ENCODE measurements around the gene RAB14. TPM values are rescaled to one million over a fixed set of nuclear protein-coding genes. Genes with fewer than 3 reads are reported as not detected.

The RAB14 gene
- total and polyA plus RNA-seq, 2 experiments from 2014 or later: 22.8 to 31.0 TPM

- Histone ChIP-seq H3K79me2 (replicated peaks; ENCODE audit: insufficient read depth) (peaks cover 84% of the 10 kb centered on the region), H3K36me3 (ENCODE audit: insufficient read depth) (no peaks in the 10 kb centered on the region), H3K27me3 (ENCODE audit: insufficient read depth) (no peaks in the 10 kb centered on the region), H3K27ac (ENCODE audit: low read depth) (no peak overlapping the region), H3K9me2 (ENCODE audit: insufficient read depth) (no peaks in the 10 kb centered on the region), H3K4me1 (ENCODE audit: insufficient read depth) (no peaks in the 10 kb centered on the region), H3F3A (replicated peaks; ENCODE audit: low read depth) (no peaks in the 10 kb centered on the region), H4K20me1 (replicated peaks; ENCODE audit: insufficient read depth) (peaks cover 9% of the 10 kb centered on the region), H2AFZ (no peak overlapping the region), H3K4me2 (no peak overlapping the region), H3K4me3 (no peak overlapping the region)
- no peak for DNase-seq (ENCODE audit: low spot score)
- no peak for ATAC-seq
- H3K36me3 Mint-ChIP-seq (ENCODE audit: low read depth): no peaks in the 10 kb centered on the region; the same call in 2 of the 3 replicates
- no peaks in the 10 kb centered on the region for H3K9me3 Mint-ChIP-seq
- H3K4me3 Mint-ChIP-seq: no peak overlapping the region
- peaks cover 2% of the 10 kb centered on the region; the same call in 1 of the 3 replicates for H3K4me1 Mint-ChIP-seq
- no peaks in the 10 kb centered on the region for H3K27me3 Mint-ChIP-seq (ENCODE audit: insufficient read depth, low read depth, poor library complexity)
- H3K27ac Mint-ChIP-seq: no peak overlapping the region
- TF ChIP-seq CREB1 (CRISPR knock-in tag; IDR thresholded peaks at IDR 0.05; ENCODE audit: low read depth) (no peak), NANOG (IDR thresholded peaks at IDR 0.05; ENCODE audit: borderline replicate concordance) (no peak), EZH2 (IDR thresholded peaks at IDR 0.05; ENCODE audit: low read depth, unreplicated experiment) (no peak), ETS1 (IDR thresholded peaks at IDR 0.05) (no peak), JUNB (IDR thresholded peaks at IDR 0.05; ENCODE audit: unreplicated experiment) (no peak), ZNF331 (CRISPR knock-in tag; IDR thresholded peaks at IDR 0.05; ENCODE audit: low read depth) (no peak), EZH2phosphoT487 (IDR thresholded peaks at IDR 0.05; ENCODE audit: unreplicated experiment) (no peak), ZNF114 (CRISPR knock-in tag; IDR thresholded peaks at IDR 0.05) (no peak)
- TF ChIP-seq, protein P1, sequence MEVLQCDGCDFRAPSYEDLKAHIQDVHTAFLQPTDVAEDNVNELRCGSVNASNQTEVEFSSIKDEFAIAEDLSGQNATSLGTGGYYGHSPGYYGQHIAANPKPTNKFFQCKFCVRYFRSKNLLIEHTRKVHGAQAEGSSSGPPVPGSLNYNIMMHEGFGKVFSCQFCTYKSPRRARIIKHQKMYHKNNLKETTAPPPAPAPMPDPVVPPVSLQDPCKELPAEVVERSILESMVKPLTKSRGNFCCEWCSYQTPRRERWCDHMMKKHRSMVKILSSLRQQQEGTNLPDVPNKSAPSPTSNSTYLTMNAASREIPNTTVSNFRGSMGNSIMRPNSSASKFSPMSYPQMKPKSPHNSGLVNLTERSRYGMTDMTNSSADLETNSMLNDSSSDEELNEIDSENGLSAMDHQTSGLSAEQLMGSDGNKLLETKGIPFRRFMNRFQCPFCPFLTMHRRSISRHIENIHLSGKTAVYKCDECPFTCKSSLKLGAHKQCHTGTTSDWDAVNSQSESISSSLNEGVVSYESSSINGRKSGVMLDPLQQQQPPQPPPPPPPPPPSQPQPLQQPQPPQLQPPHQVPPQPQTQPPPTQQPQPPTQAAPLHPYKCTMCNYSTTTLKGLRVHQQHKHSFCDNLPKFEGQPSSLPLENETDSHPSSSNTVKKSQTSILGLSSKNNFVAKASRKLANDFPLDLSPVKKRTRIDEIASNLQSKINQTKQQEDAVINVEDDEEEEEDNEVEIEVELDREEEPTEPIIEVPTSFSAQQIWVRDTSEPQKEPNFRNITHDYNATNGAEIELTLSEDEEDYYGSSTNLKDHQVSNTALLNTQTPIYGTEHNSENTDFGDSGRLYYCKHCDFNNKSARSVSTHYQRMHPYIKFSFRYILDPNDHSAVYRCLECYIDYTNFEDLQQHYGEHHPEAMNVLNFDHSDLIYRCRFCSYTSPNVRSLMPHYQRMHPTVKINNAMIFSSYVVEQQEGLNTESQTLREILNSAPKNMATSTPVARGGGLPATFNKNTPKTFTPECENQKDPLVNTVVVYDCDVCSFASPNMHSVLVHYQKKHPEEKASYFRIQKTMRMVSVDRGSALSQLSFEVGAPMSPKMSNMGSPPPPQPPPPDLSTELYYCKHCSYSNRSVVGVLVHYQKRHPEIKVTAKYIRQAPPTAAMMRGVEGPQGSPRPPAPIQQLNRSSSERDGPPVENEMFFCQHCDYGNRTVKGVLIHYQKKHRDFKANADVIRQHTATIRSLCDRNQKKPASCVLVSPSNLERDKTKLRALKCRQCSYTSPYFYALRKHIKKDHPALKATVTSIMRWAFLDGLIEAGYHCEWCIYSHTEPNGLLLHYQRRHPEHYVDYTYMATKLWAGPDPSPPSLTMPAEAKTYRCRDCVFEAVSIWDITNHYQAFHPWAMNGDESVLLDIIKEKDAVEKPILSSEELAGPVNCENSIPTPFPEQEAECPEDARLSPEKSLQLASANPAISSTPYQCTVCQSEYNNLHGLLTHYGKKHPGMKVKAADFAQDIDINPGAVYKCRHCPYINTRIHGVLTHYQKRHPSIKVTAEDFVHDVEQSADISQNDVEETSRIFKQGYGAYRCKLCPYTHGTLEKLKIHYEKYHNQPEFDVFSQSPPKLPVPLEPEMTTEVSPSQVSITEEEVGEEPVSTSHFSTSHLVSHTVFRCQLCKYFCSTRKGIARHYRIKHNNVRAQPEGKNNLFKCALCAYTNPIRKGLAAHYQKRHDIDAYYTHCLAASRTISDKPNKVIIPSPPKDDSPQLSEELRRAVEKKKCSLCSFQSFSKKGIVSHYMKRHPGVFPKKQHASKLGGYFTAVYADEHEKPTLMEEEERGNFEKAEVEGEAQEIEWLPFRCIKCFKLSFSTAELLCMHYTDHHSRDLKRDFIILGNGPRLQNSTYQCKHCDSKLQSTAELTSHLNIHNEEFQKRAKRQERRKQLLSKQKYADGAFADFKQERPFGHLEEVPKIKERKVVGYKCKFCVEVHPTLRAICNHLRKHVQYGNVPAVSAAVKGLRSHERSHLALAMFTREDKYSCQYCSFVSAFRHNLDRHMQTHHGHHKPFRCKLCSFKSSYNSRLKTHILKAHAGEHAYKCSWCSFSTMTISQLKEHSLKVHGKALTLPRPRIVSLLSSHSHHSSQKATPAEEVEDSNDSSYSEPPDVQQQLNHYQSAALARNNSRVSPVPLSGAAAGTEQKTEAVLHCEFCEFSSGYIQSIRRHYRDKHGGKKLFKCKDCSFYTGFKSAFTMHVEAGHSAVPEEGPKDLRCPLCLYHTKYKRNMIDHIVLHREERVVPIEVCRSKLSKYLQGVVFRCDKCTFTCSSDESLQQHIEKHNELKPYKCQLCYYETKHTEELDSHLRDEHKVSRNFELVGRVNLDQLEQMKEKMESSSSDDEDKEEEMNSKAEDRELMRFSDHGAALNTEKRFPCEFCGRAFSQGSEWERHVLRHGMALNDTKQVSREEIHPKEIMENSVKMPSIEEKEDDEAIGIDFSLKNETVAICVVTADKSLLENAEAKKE (CRISPR knock-in tag; IDR thresholded peaks at IDR 0.05): no peak
These were observed 12.0 kb downstream of the RAB14 start for GRCh38 chr9:121189660-121190059.
